Measurements from ENCODE around the gene GNAL.

DNA sequence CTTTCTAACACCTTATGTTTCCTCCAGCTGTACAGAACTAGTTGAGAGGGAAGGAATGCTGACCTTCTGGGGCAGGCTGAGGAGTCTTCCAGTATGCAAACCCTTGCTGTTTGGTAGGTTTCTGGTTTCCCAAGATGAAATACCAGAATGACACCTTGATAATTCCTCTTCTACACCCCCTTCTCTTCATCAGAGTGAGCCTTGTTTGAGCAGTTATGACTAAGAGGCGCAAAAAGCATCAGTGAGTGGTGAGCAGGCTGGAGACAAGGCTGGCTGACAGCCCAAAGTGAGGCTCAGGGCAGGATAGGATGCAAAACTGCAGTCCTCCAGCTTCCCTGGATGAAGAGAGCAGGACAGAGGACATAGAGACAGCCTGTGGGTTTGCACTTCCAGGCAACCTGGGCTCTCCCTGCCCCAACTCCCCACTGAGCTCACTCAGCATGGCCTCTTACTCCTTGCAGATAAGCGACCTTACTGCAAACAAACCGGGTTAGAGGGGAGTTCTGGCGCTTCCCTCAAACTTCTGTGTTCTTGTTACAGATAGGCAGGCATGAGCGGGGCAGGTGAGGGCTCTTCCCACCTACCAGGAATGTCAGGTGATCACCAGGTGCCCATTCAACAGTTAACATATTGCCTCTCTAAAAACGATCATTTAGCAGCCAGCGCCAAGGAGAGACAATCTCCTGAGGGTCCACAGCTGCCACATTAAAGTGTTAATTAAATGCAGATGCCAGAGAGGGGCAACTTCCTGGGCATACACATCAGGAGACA is 213.6 kb downstream of the GNAL start:
- TF ChIP-seq CTCF (IDR thresholded peaks at IDR 0.05; ENCODE audit: insufficient read depth, low read depth, low read length): no peak
- no peak for TF ChIP-seq EZH2 (IDR thresholded peaks at IDR 0.05; ENCODE audit: insufficient read depth, low read length)
